ENCODE results near the gene ASF1B. TPM values are rescaled to one million over a fixed set of nuclear protein-coding genes. Genes with fewer than 3 reads are reported as not detected.
A peak's percentile ranks its signal among the peaks of the same experiment; 100 is the strongest.

ASF1B gene
- total and polyA plus RNA-seq, 2 experiments from 2014 or later, result 33.3 to 36.9 TPM

GRCh38 chr19:14091081-14091812 is 45.1 kb downstream of the ASF1B start:
- Mint-ChIP-seq H3K4me1 (peaks cover 12% of the 10 kb centered on the region), H3K4me3 (peak overlapping the region; percentile 91), H3K36me3 (ENCODE audit: low read depth) (peaks cover 28% of the 10 kb centered on the region), H3K9me3 (peaks cover 15% of the 10 kb centered on the region), H3K27me3 (ENCODE audit: insufficient read depth, low read depth, poor library complexity) (peaks cover 23% of the 10 kb centered on the region), H3K27ac (no peak overlapping the region)
- TF ChIP-seq CTCF (conservative IDR thresholded peaks at IDR 0.05; ENCODE audit: low read depth in 2 of 2) (peak in 1 of 2 experiments; percentile 19; a peak in 1 of 4 replicates), ZNF462 (CRISPR knock-in tag; IDR thresholded peaks at IDR 0.05) (no peak)
- no peaks in the 10 kb centered on the region for H3K9me2 ChIP-seq (ENCODE audit: insufficient read depth)
- H3K4me3 ChIP-seq, result peak overlapping the region; percentile 93
- no peaks in the 10 kb centered on the region for H3K79me2 ChIP-seq (replicated peaks; ENCODE audit: insufficient read depth)
- ATAC-seq, result peak; percentile 75
- H3K36me3 ChIP-seq (ENCODE audit: insufficient read depth), result peaks cover 9% of the 10 kb centered on the region; the same call in 1 of the 2 replicates
- H2AFZ ChIP-seq, result peak overlapping the region; percentile 90
- H3K27ac ChIP-seq (ENCODE audit: low read depth), result 0 out of 2 replicates have a peak overlapping the region, but pooled peaks have one; percentile 55
- peaks cover 8% of the 10 kb centered on the region for H3K4me1 ChIP-seq (ENCODE audit: insufficient read depth)
- H3K4me2 ChIP-seq, result peak overlapping the region; percentile 99
- peaks cover 26% of the 10 kb centered on the region for H3F3A ChIP-seq (replicated peaks; ENCODE audit: low read depth)
- peaks cover 6% of the 10 kb centered on the region; the same call in 1 of the 2 replicates for H4K20me1 ChIP-seq (replicated peaks; ENCODE audit: insufficient read depth)
- peaks cover 22% of the 10 kb centered on the region for H3K27me3 ChIP-seq (ENCODE audit: insufficient read depth)
- DNase-seq (ENCODE audit: low spot score), result peak; percentile 63

All from GM23338 (cell line).